IMR-90 (cell line): ENCODE results near the gene PIP5K1A. TPM values are rescaled to one million over a fixed set of nuclear protein-coding genes. Genes with fewer than 3 reads are reported as not detected.

Experiments
- ATAC-seq: fragments of 200-7000 bp; cut with Tn5 transposase; 2 replicates; pipeline ENCODE4 v1.9.1; 2020; ENCODE audit warnings: low read depth, mild to moderate bottlenecking, moderate library complexity
- BruUV-seq: library from RNA; stranded (reverse); fragments of 400-500 nt; replicated peaks from 2 replicates; lab custom pipeline; 2021; lab: Mats Ljungman, UMichigan
- CTCF ChIA-PET: fragments of 300-600 bp; formaldehyde crosslinking; extraction: SDS; loops from one replicate; lab custom pipeline; 2021; ENCODE audit warnings: antibody characterized with exemption; lab: Yijun Ruan, JAX
- POLR2A ChIA-PET: fragments of 300-600 bp; sonication (Branson Sonifier 250); formaldehyde crosslinking; loops from one replicate; lab custom pipeline; 2022; ENCODE audit warnings: antibody characterized with exemption; ENCODE audit not compliant: unreplicated experiment; lab: Charles Lee
- DNase-seq: peaks from one replicate; pipeline ENCODE4 v3.0.0; 2013
- H2AFZ ChIP-seq: replicated peaks from 2 replicates; pipeline ENCODE3; 2013; ENCODE audit warnings: low read length, mild to moderate bottlenecking; ENCODE audit not compliant: poor library complexity
- H2AK5ac ChIP-seq: 2 replicates; pipeline ENCODE4 v1.6.1; 2013; ENCODE audit warnings: low read depth, low read length, inconsistent platforms
- H2AK9ac ChIP-seq: replicated peaks from 2 replicates; pipeline ENCODE3; 2013; ENCODE audit warnings: mild to moderate bottlenecking, low read depth, low read length, moderate library complexity; ENCODE audit not compliant: poor library complexity
- H2BK120ac ChIP-seq: 2 replicates; pipeline ENCODE4 v1.6.1; 2013; ENCODE audit warnings: low read depth, low read length, inconsistent platforms
- H2BK15ac ChIP-seq: 3 replicates; pipeline ENCODE4 v1.6.1; 2013; ENCODE audit warnings: low read depth, low read length, inconsistent platforms
- H2BK20ac ChIP-seq: 2 replicates; pipeline ENCODE4 v1.6.1; 2013; ENCODE audit warnings: low read depth, mild to moderate bottlenecking, inconsistent platforms, low read length, moderate library complexity
- H2BK5ac ChIP-seq: 2 replicates; pipeline ENCODE4 v1.6.1; 2013; ENCODE audit warnings: mild to moderate bottlenecking, low read depth, low read length, inconsistent platforms; ENCODE audit not compliant: poor library complexity, severe bottlenecking
- H3K14ac ChIP-seq: replicated peaks from 2 replicates; pipeline ENCODE4 v1.6.1; 2013; ENCODE audit warnings: low read depth, low read length, inconsistent platforms
- H3K18ac ChIP-seq: 2 replicates; pipeline ENCODE4 v1.6.1; 2013; ENCODE audit warnings: low read depth, low read length, control low read depth
- H3K23ac ChIP-seq: 2 replicates; pipeline ENCODE4 v1.6.1; 2013; ENCODE audit warnings: low read depth, low read length, inconsistent platforms
- H3K27ac ChIP-seq: 2 replicates; pipeline ENCODE4 v1.5.1; 2013; ENCODE audit warnings: mild to moderate bottlenecking, control low read depth, low read length; ENCODE audit not compliant: insufficient read depth
- H3K27me3 ChIP-seq: 2 replicates; pipeline ENCODE4 v1.6.1; 2013; ENCODE audit warnings: low read length; ENCODE audit not compliant: control insufficient read depth, insufficient read depth
- H3K36me3 ChIP-seq: 2 replicates; pipeline ENCODE4 v1.6.1; 2013; ENCODE audit warnings: low read length, mixed read lengths; ENCODE audit not compliant: control insufficient read depth, insufficient read depth
- H3K4ac ChIP-seq: 2 replicates; pipeline ENCODE4 v1.6.1; 2013; ENCODE audit warnings: low read depth, low read length, inconsistent platforms
- H3K4me1 ChIP-seq: 2 replicates; pipeline ENCODE4 v1.6.1; 2013; ENCODE audit warnings: low read length, mixed read lengths; ENCODE audit not compliant: control insufficient read depth, insufficient read depth
- H3K4me2 ChIP-seq: 2 replicates; pipeline ENCODE4 v1.6.1; 2013; ENCODE audit warnings: low read depth, mild to moderate bottlenecking, control low read depth, low read length, moderate library complexity
- H3K4me3 ChIP-seq: 2 replicates; pipeline ENCODE4 v1.5.1; 2013; ENCODE audit warnings: low read depth, mild to moderate bottlenecking, control low read depth, low read length, moderate library complexity; ENCODE audit not compliant: insufficient read depth
- H3K56ac ChIP-seq: 2 replicates; pipeline ENCODE4 v1.6.1; 2013; ENCODE audit warnings: low read length, inconsistent platforms; ENCODE audit not compliant: insufficient read depth; ENCODE audit errors: extremely low read depth
- H3K79me1 ChIP-seq, 2 experiments: 2 replicates each; pipeline ENCODE4 v1.6.1; 2013; ENCODE audit warnings: low read length in 2 of 2, inconsistent platforms in 1 of 2, low read depth in 1 of 2
- H3K9ac ChIP-seq: 2 replicates; pipeline ENCODE4 v1.6.1; 2013; ENCODE audit warnings: low read depth, low read length, control low read depth
- H3K9me1 ChIP-seq: 2 replicates; pipeline ENCODE4 v1.6.1; 2013; ENCODE audit warnings: low read length, inconsistent platforms; ENCODE audit not compliant: insufficient read depth
- H3K9me3 ChIP-seq: 2 replicates; pipeline ENCODE4 v1.6.1; 2013; ENCODE audit warnings: low read length; ENCODE audit not compliant: control insufficient read depth, insufficient read depth
- H4K20me1 ChIP-seq: 2 replicates; pipeline ENCODE4 v1.6.1; 2013; ENCODE audit warnings: low read length, inconsistent platforms; ENCODE audit not compliant: insufficient read depth
- H4K5ac ChIP-seq: 2 replicates; pipeline ENCODE4 v1.6.1; 2013; ENCODE audit warnings: mild to moderate bottlenecking, low read depth, low read length, control low read depth
- H4K8ac ChIP-seq, 2 experiments: 2 replicates each; pipeline ENCODE4 v1.6.1; 2013; ENCODE audit warnings: low read depth in 2 of 2, low read length in 2 of 2, control low read depth in 1 of 2, inconsistent platforms in 1 of 2
- H4K91ac ChIP-seq: 2 replicates; pipeline ENCODE4 v1.6.1; 2013; ENCODE audit warnings: low read depth, low read length, inconsistent platforms; ENCODE audit not compliant: insufficient read depth
- CTCF ChIP-seq: conservative IDR thresholded peaks from 2 replicates; pipeline ENCODE4 v1.5.1; 2012; ENCODE audit warnings: mild to moderate bottlenecking, low read depth, low read length, improper control_type of control experiment
- FOS ChIP-seq: fragments of 150-350 bp; IDR thresholded peaks from 2 replicates; pipeline ENCODE4 v1.6.1; 2016; ENCODE audit warnings: low read depth, low read length
- MAFK ChIP-seq: IDR thresholded peaks from 2 replicates; pipeline ENCODE4 v1.6.1; 2012; ENCODE audit warnings: low read depth, low read length, improper control_type of control experiment
- RAD21 ChIP-seq: IDR thresholded peaks from 2 replicates; pipeline ENCODE4 v1.6.1; 2012; ENCODE audit warnings: low read length, improper control_type of control experiment
- RFX5 ChIP-seq: IDR thresholded peaks from 2 replicates; pipeline ENCODE4 v1.8.0; 2012; ENCODE audit warnings: low read depth, mild to moderate bottlenecking, low read length, moderate library complexity
- SMC3 ChIP-seq: fragments of 150-350 bp; IDR thresholded peaks from 2 replicates; pipeline ENCODE4 v1.6.1; 2016; ENCODE audit warnings: low read depth, mild to moderate bottlenecking, antibody characterized with exemption, low read length, moderate library complexity
- WGBS, 2 experiments: methylation state at CpG; one replicate each; pipeline versions ENCODE4 v1.1.5 to v1.1.7; 2013; ENCODE audit warnings: missing lambda C conversion rate in 2 of 2; ENCODE audit not compliant: insufficient read length in 1 of 2; ENCODE audit errors: extremely low coverage in 2 of 2; 5-methylcytosine and 5-hydroxymethylcytosine counted together
- dilution Hi-C: fragments of 300-500 bp; cut with HindIII; formaldehyde crosslinking; loops from one replicate; pipeline ENCODE4 v1.14.3; 2018; ENCODE audit warnings: low sequenced_read_pairs; ENCODE audit not compliant: unreplicated experiment
- in situ Hi-C: fragments of 300-500 bp; cut with MboI; formaldehyde crosslinking; loops from 3 replicates; pipeline ENCODE4 v1.14.3; 2019; ENCODE audit warnings: low sequenced_read_pairs, inconsistent platforms, mixed read lengths
- intact Hi-C: fragments of 100-400 bp; cut with micrococcal nuclease; formaldehyde crosslinking; loops from 2 replicates; pipeline ENCODE4 v1.10.0; 2022
- polyA plus RNA-seq, 3 experiments: library from polyadenylated mRNA; depleted of rRNA; stranded (reverse); fragments of >200 nt; gene quantifications; 2 replicates each; pipeline ENCODE4 v1.2.3, GENCODE V29; 2012; ENCODE audit warnings: low replicate concordance in 1 of 3
- total RNA-seq: library from RNA; depleted of rRNA; stranded (reverse); fragments of >200 nt; gene quantifications from 2 replicates; pipeline ENCODE4 v1.2.3, GENCODE V29; 2012

Gene PIP5K1A
- total and polyA plus RNA-seq, 2 of the 4 experiments (the other 2 are of a cell fraction), result 59.1 to 105 TPM

GRCh38 chr1:151196292-151196800 is 2.0 kb upstream of the PIP5K1A start:
- no peaks in the 10 kb centered on the region for H3K27me3 ChIP-seq

More at GRCh38 chr1:151196292-151196800, 2.0 kb upstream of the PIP5K1A start:
- no peak overlapping the region for H4K91ac ChIP-seq
- no peak overlapping the region; the same call in 2 of the 3 replicates for H2BK15ac ChIP-seq
- peak overlapping the region; percentile 53; the same call in 1 of the 2 replicates for H2BK120ac ChIP-seq
- H3K9ac ChIP-seq, result no peak overlapping the region
- peaks cover 5% of the 10 kb centered on the region; the same call in 1 of the 2 replicates for H3K9me1 ChIP-seq
- WGBS, 2 experiments, result no CpG with 5 or more reads among the region's 14 CpGs
- no peak overlapping the region for H3K56ac ChIP-seq
- no peak overlapping the region for H3K14ac ChIP-seq
- H3K18ac ChIP-seq, result no peak overlapping the region
- no TSS peak for BruUV-seq
- H4K5ac ChIP-seq, result 0 out of 2 replicates have a peak overlapping the region, but pooled peaks have one; percentile 24
- dilution Hi-C loops (no loop called here), intact Hi-C loops (loop anchor here (1.0 to 5.0 kb wide), 4 partner anchors 55 to 541 kb away; no protein-coding TSS in a partner anchor), in situ Hi-C loops (loop anchor here (5.0 to 10.0 kb wide), 2 partner anchors 56 to 208 kb away; partner anchors contain the start of gene PSMD4)
- no peak overlapping the region for H3K23ac ChIP-seq
- H2AK5ac ChIP-seq, result no peak overlapping the region; the same call in 1 of the 2 replicates
- H3K36me3 ChIP-seq, result no peaks in the 10 kb centered on the region
- no peaks in the 10 kb centered on the region for H3K9me3 ChIP-seq
- peak overlapping the region; percentile 77 for H2AFZ ChIP-seq
- DNase-seq (peak; percentile 85), ATAC-seq (peak; percentile 30)
- peak overlapping the region; percentile 55 for H3K4me2 ChIP-seq
- H2BK20ac ChIP-seq, result no peak overlapping the region
- H4K20me1 ChIP-seq, result peaks cover 15% of the 10 kb centered on the region
- ChIA-PET CTCF (no interaction called here), POLR2A (no interaction called here)
- H3K4ac ChIP-seq, result no peak overlapping the region; the same call in 1 of the 2 replicates
- H2AK9ac ChIP-seq, result no peak overlapping the region
- no peak overlapping the region for H3K4me3 ChIP-seq
- peaks cover 7 to 14% of the 10 kb centered on the region in 2 experiments; a peak in 3 of 4 replicates for H3K79me1 ChIP-seq
- H3K27ac ChIP-seq, result no peak overlapping the region
- H4K8ac ChIP-seq, result peak overlapping the region in 1 of 2 experiments; percentile 87; a peak in 1 of 4 replicates
- peak overlapping the region; percentile 55 for H2BK5ac ChIP-seq
- TF ChIP-seq SMC3, result peak; percentile 61
- TF ChIP-seq CTCF, result peak; percentile 72
- peak; percentile 59 for TF ChIP-seq RAD21
- no peak for TF ChIP-seq FOS
- no peak for TF ChIP-seq RFX5
- no peak for TF ChIP-seq MAFK
- H3K4me1 ChIP-seq, result peaks cover 4% of the 10 kb centered on the region; the same call in 1 of the 2 replicates
